Effector memory CD4-positive, alpha-beta T cell (primary cell): ENCODE data around the gene PMIS2.

Source experiments
- DNase-seq, 3 donors: peaks; one replicate each; pipeline ENCODE4 v3.0.0-alpha.2; 2020
- H3K27ac ChIP-seq: 2 replicates; pipeline ENCODE4 v1.7.0; 2013; ENCODE audit warnings: mild to moderate bottlenecking, low read length, moderate library complexity; ENCODE audit not compliant: insufficient read depth, poor library complexity, severe bottlenecking
- H3K27me3 ChIP-seq: replicated peaks from 2 replicates; pipeline ENCODE4 v1.7.0; 2013; ENCODE audit warnings: mild to moderate bottlenecking, low read length; ENCODE audit not compliant: insufficient read depth, control insufficient read depth, poor library complexity, severe bottlenecking
- H3K36me3 ChIP-seq: 2 replicates; pipeline ENCODE4 v1.7.0; 2013; ENCODE audit warnings: mild to moderate bottlenecking, low read length, moderate library complexity; ENCODE audit not compliant: control insufficient read depth, insufficient read depth
- H3K4me1 ChIP-seq: 2 replicates; pipeline ENCODE4 v1.7.0; 2013; ENCODE audit warnings: low read length, mild to moderate bottlenecking; ENCODE audit not compliant: control insufficient read depth, insufficient read depth, poor library complexity, severe bottlenecking
- H3K4me3 ChIP-seq: 2 replicates; pipeline ENCODE4 v1.7.0; 2013; ENCODE audit warnings: low read length, low read depth, mild to moderate bottlenecking; ENCODE audit not compliant: insufficient read depth, poor library complexity, severe bottlenecking
- H3K9me3 ChIP-seq: 2 replicates; pipeline ENCODE4 v1.7.0; 2013; ENCODE audit warnings: mild to moderate bottlenecking, low read length, moderate library complexity; ENCODE audit not compliant: control insufficient read depth

PMIS2 gene

GRCh38 chr19:35556846-35557538, 29.0 kb upstream of the PMIS2 start:
- H3K36me3 ChIP-seq: no peaks in the 10 kb centered on the region
- no peak overlapping the region for H3K27ac ChIP-seq
- H3K27me3 ChIP-seq: peaks cover 10% of the 10 kb centered on the region
- H3K4me1 ChIP-seq: peaks cover 8% of the 10 kb centered on the region
- no peak overlapping the region for H3K4me3 ChIP-seq
- no peak for DNase-seq
- H3K9me3 ChIP-seq: no peaks in the 10 kb centered on the region

- H3K27ac ChIP-seq: no peak overlapping the region
- peak; percentile 19 to 48 (median 34) for DNase-seq
- H3K36me3 ChIP-seq: no peaks in the 10 kb centered on the region
- H3K27me3 ChIP-seq: peaks cover 10% of the 10 kb centered on the region
- H3K9me3 ChIP-seq: no peaks in the 10 kb centered on the region
- peak overlapping the region; percentile 48 for H3K4me3 ChIP-seq
- peaks cover 8% of the 10 kb centered on the region for H3K4me1 ChIP-seq
Measured at GRCh38 chr19:35557539-35558399, 28.2 kb upstream of the PMIS2 start.

- H3K9me3 ChIP-seq: no peaks in the 10 kb centered on the region
- H3K27ac ChIP-seq: no peak overlapping the region
- no peaks in the 10 kb centered on the region for H3K36me3 ChIP-seq
- peaks cover 8% of the 10 kb centered on the region for H3K4me1 ChIP-seq
- H3K4me3 ChIP-seq: peak overlapping the region; percentile 48
- no peak for DNase-seq
- peaks cover 10% of the 10 kb centered on the region for H3K27me3 ChIP-seq
Measured at GRCh38 chr19:35558400-35559280, 27.3 kb upstream of the PMIS2 start.

GRCh38 chr19:35559281-35559659, 26.7 kb upstream of the PMIS2 start:
- Histone ChIP-seq H3K4me3 (no peak overlapping the region), H3K27me3 (peaks cover 10% of the 10 kb centered on the region), H3K9me3 (no peaks in the 10 kb centered on the region), H3K36me3 (no peaks in the 10 kb centered on the region), H3K4me1 (peaks cover 8% of the 10 kb centered on the region), H3K27ac (no peak overlapping the region)
- DNase-seq: no peak

- H3K4me1 ChIP-seq: peaks cover 8% of the 10 kb centered on the region
- H3K27ac ChIP-seq: no peak overlapping the region
- no peak overlapping the region for H3K4me3 ChIP-seq
- DNase-seq: no peak
- H3K27me3 ChIP-seq: peaks cover 10% of the 10 kb centered on the region
- no peaks in the 10 kb centered on the region for H3K9me3 ChIP-seq
- H3K36me3 ChIP-seq: no peaks in the 10 kb centered on the region
Measured at GRCh38 chr19:35559781-35560180, 26.2 kb upstream of the PMIS2 start.

- Histone ChIP-seq H3K4me3 (no peak overlapping the region), H3K9me3 (no peaks in the 10 kb centered on the region), H3K27me3 (peaks cover 10% of the 10 kb centered on the region), H3K27ac (no peak overlapping the region), H3K36me3 (no peaks in the 10 kb centered on the region), H3K4me1 (peaks cover 8% of the 10 kb centered on the region)
- no peak for DNase-seq
Measured at GRCh38 chr19:35560271-35560670, 25.7 kb upstream of the PMIS2 start.

GRCh38 chr19:35560677-35561076, 25.3 kb upstream of the PMIS2 start:
- Histone ChIP-seq H3K9me3 (no peaks in the 10 kb centered on the region), H3K27me3 (peaks cover 10% of the 10 kb centered on the region), H3K4me1 (peaks cover 8% of the 10 kb centered on the region), H3K27ac (no peak overlapping the region), H3K36me3 (no peaks in the 10 kb centered on the region), H3K4me3 (no peak overlapping the region)
- DNase-seq: no peak

- Histone ChIP-seq H3K36me3 (no peaks in the 10 kb centered on the region), H3K27ac (no peak overlapping the region), H3K9me3 (no peaks in the 10 kb centered on the region), H3K27me3 (peaks cover 10% of the 10 kb centered on the region), H3K4me1 (peaks cover 8% of the 10 kb centered on the region), H3K4me3 (no peak overlapping the region)
- DNase-seq: no peak
Measured at GRCh38 chr19:35561436-35561835, 24.5 kb upstream of the PMIS2 start.

GRCh38 chr19:35562336-35562735, 23.6 kb upstream of the PMIS2 start:
- no peaks in the 10 kb centered on the region for H3K9me3 ChIP-seq
- no peak overlapping the region for H3K4me3 ChIP-seq
- DNase-seq: no peak
- H3K27me3 ChIP-seq: peaks cover 10% of the 10 kb centered on the region
- H3K36me3 ChIP-seq: no peaks in the 10 kb centered on the region
- H3K27ac ChIP-seq: no peak overlapping the region
- H3K4me1 ChIP-seq: peaks cover 8% of the 10 kb centered on the region
